GM23248 (cell line): ENCODE results near the gene APP.

Source experiments
- EZH2 ChIP-seq: fragments of 200-600 bp; sonication (generic); IDR thresholded peaks from 2 replicates; pipeline ENCODE4 v1.6.1; 2018; ENCODE audit warnings: antibody characterized with exemption, mild to moderate bottlenecking; ENCODE audit not compliant: insufficient read depth, poor library complexity, severe bottlenecking
- EZH2phosphoT487 ChIP-seq: fragments of 200-600 bp; sonication (generic); IDR thresholded peaks from 2 replicates; pipeline ENCODE4 v1.6.1; 2018; ENCODE audit warnings: antibody characterized with exemption, moderate library complexity, mild to moderate bottlenecking, low read depth; ENCODE audit not compliant: insufficient read depth

DNA sequence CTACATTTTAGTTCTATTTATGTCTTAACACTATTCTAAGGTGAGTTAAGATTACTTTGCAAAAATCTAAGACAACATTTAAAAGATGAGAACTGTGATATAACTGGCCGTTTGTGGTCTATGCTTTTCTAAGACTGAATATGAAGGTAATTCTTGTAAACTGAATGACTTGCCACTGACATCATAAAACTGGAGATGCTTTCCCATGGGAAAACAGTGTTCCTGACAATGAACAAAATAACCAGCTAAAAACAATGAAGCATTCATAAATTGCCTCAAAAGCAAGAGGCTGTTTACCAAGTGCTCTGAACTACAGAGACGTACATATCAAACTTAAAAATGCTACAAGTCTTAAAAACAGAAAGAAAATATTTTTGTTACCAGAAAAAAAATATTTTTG is 54.7 kb downstream of the APP start:
- no peak for TF ChIP-seq EZH2
- no peak for TF ChIP-seq EZH2phosphoT487
